G401 (cell line): ENCODE data around the gene ATP1A3. TPM values are rescaled to one million over a fixed set of nuclear protein-coding genes. Genes with fewer than 3 reads are reported as not detected.

ENCODE experiments used
- DNase-seq: peaks from one replicate; pipeline ENCODE4 v3.0.0-alpha.2; 2015; ENCODE audit warnings: low spot score
- in situ Hi-C: cut with HindIII; loops from 2 replicates; pipeline ENCODE4 v1.10.0; 2016; ENCODE audit warnings: low sequenced_read_pairs, mixed read lengths
- total RNA-seq: library from RNA; depleted of rRNA; stranded (reverse); fragments of >200 nt; shearing (Covaris generic); gene quantifications from 2 replicates; pipeline ENCODE4 v1.2.3, GENCODE V29; 2014

ATP1A3 gene
- total RNA-seq, 1 experiment from 2014 or later = 2.7 TPM

DNA sequence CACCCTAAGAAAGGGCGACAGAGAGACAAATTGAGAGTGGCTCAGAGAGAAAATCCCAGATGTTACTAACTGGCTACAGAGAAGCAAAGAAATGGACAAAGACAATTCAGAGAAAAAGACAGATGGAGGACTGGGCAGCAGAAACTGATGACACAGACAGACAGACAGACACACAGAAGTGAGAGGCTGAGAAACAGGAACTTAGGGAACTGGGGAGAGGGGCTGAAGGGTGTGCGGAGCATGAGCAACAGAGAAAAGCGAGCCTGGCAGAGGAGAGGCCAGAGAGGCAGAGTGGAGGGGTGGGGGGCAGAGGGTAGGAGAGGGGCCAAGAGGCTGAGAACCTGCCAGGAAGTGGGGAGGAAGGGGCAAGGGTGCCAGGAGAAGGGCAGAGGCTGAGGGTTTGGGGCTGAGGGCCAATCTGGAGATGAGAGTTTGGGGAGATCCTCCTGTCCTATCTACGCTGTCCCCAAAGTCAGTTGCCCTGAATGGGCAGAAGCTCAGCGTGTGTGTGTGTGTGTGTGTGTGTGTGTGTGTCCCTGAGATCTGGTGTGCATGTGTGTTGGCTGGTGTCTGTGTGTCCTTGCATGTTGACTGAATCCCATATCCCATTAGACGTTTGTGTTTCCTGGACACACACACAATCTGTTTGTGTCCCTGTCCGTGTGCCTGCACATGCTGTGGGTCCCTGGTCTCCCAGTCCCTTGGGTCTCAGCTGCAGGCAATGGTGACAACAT lies 60.2 kb downstream of the ATP1A3 start:
- in situ Hi-C loops = no loop called here
- no peak for DNase-seq

DNA sequence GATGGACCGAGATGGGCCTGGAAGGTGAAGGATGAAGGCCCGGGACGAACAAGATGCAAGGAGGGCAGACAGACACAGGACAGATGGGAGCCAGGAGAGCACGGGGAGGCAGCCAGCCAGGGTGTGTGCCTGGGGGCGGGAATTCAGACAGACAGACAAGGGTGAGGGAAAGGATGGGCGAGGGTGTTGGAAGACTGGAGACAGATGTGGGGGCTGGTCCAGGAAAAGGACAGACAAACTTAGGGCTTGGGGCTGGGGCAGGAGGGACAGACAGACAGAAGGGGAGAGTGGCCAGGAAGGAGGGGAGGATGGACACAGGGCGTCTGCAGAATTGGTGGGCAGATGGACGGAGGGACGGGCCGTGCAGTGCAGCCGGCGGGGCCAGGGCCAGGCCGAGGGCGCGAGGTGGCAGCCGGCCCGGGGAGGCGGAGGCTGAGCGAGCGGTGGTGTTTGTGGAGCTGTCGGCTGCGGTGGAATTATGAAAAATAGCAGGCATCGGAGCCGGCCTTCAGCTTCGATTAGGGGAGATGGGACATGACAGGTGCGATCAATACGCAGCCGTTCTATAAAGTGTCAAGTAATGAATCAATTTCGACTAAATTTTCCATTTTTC lies 61.2 kb downstream of the ATP1A3 start:
- DNase-seq = no peak
- in situ Hi-C loops = no loop called here

GRCh38 chr19:41932259-41932719 lies 61.7 kb downstream of the ATP1A3 start:
- in situ Hi-C loops = no loop called here
- no peak for DNase-seq

GRCh38 chr19:41930926-41931592 lies 63.0 kb downstream of the ATP1A3 start:
- in situ Hi-C loops = no loop called here
- no peak for DNase-seq

DNA sequence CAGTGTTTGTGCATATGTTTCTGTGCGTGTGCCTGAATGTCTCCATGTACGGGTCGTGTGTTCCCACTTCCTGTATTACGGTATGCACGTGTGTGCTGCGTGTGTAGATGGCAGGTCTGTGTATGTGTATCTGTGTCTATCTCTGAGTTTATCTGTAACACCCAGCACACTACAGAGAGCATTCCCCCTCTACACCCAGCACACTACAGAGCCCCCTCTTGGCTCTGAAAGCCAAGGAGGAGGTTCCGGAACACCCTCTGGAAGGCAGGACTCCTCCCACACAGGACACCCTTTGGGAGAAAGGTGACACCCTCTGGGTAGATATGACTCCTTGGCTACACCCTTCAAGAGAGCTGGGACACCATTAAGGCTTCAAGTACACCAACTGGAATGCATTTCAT lies 63.7 kb downstream of the ATP1A3 start:
- in situ Hi-C loops = no loop called here
- no peak for DNase-seq

DNA sequence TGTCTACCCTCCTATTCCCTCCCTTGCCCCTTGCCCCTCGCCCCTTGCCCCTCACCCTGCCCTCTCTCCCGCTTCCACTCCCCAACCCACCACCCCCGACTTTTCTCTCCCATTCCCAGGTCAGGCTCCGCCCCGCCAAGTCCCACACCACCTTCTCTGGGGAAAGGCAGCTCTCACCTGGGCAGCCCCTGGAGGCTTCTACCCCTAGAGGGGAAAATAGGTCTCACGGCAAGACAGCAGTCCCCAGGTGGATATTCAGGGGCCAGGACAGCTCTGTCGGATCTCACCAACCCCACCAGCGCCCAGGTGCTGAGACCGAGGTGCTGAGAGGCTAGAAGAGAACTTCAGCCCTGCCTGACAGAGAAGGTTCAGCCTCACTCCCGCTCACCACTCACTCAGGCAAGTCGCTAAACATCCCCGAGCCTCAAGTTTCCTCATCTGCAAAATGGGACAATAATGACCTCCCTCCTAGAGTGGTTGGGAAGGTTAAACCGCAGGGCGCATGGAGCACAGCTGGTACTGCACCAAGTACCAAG lies 64.4 kb downstream of the ATP1A3 start:
- DNase-seq = no peak
- in situ Hi-C loops = no loop called here

GRCh38 chr19:41928754-41929535 lies 65.1 kb downstream of the ATP1A3 start:
- no peak for DNase-seq
- in situ Hi-C loops = no loop called here

DNA sequence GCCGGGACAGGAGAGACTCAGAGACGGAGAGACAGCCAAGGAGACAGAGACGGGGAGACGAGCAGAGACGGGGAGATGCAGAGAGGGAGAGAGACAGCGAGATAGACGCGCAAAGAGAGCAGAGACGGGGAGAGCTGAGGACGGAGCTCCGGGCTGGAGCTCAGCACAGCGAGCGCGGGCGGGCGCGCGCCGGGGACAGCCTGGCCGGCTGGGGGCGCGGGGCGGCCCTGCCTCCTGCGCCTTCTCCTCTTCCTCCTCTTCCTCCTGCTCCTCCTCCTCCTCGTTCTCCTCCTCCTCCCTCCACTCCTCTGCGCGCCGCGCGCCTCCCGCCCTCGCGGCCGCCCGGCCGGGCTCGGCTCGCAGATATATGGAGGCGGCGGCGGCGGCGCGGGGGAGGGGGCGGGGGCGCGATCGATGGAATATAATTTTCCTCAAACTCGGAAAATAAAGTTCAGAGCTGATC lies 65.8 kb downstream of the ATP1A3 start, which contains the start of gene ERFL:
TSS of gene ERFL (minus strand) at position 229 of the 463 bp plus-strand sequence. CDS start 15,530 bp downstream, outside the sequence.
- no peak for DNase-seq
- in situ Hi-C loops = no loop called here

GRCh38 chr19:41927497-41928192 lies 66.4 kb downstream of the ATP1A3 start:
- no peak for DNase-seq
- in situ Hi-C loops = no loop called here

DNA sequence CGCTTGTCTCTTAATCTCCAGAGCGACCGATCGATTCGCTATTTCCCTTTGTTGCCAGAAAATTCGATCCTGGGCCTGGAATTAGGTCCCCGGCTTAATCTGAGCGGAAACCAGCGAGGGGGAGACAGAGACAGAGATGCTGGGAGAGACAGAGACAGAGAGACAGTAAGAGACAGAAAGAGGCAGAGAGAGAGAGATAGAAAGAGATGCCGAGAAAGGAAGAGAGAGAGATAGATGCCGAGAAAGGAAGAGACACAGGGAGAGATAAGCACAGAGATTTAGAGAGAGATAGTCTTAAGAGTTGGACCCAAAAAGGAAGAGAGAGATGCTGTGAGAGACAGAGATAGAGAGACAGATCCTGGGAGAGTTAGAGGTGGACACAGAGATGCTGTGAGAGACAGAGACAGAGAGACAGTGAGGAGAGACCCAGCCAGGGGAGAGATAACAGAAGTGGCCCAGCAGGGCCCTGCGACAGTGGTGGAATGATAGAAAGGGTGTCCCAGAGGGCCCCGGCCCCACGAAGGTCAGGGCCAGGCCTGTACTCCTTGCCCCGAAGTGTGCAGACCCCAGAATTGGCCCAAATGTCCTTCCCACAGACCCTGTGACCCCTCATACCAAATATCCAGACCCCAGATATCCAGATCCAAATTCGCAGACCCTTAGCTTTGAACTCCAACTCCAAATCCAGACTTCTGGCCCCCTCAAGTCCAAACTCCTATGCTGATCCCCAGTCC lies 67.1 kb downstream of the ATP1A3 start:
- DNase-seq = no peak
- in situ Hi-C loops = no loop called here

- no peak for DNase-seq
- in situ Hi-C loops = no loop called here
These were observed 67.8 kb downstream of the ATP1A3 start for GRCh38 chr19:41926028-41926762.

GRCh38 chr19:41925208-41926003 lies 68.6 kb downstream of the ATP1A3 start:
- no peak for DNase-seq
- in situ Hi-C loops = no loop called here

GRCh38 chr19:41924151-41925145 lies 69.6 kb downstream of the ATP1A3 start:
- in situ Hi-C loops = no loop called here
- no peak for DNase-seq

- DNase-seq = no peak
- in situ Hi-C loops = no loop called here
These were observed 70.8 kb downstream of the ATP1A3 start for GRCh38 chr19:41923045-41923788.

- in situ Hi-C loops = no loop called here
These were observed 71.4 kb downstream of the ATP1A3 start for GRCh38 chr19:41922585-41922984.

More at GRCh38 chr19:41922585-41922984, 71.4 kb downstream of the ATP1A3 start:
- DNase-seq = no peak
